ENCODE results near the gene RAD23A.
A peak's percentile ranks its signal among the peaks of the same experiment; 100 is the strongest.

Gene RAD23A

DNA sequence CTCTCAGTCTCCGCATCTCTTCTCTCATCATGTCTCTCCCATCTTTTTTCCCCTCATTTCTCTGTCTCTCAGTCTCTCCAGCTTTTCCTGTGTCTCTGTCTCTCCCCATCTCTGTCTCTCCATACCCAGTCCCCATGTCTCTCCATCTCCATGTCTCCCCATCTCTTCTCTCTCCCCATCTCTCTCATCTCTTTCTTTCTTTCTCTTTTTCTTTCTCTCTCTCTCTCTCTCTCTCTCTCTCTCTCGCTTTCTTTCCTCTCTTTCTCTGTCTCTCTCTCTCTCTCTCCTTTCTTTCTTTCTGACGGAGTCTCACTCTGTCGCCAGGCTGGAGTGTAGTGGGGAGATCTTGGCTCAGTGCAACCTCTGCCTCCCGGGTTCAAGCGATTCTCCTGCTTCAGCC is 37.0 kb downstream of the RAD23A start:
- no peak overlapping the region for H3K4me3 Mint-ChIP-seq
- H3K9me3 Mint-ChIP-seq: no peaks in the 10 kb centered on the region
- H3K4me1 Mint-ChIP-seq: no peaks in the 10 kb centered on the region
- no peak overlapping the region for H3K27ac Mint-ChIP-seq
- TF ChIP-seq, protein P1, sequence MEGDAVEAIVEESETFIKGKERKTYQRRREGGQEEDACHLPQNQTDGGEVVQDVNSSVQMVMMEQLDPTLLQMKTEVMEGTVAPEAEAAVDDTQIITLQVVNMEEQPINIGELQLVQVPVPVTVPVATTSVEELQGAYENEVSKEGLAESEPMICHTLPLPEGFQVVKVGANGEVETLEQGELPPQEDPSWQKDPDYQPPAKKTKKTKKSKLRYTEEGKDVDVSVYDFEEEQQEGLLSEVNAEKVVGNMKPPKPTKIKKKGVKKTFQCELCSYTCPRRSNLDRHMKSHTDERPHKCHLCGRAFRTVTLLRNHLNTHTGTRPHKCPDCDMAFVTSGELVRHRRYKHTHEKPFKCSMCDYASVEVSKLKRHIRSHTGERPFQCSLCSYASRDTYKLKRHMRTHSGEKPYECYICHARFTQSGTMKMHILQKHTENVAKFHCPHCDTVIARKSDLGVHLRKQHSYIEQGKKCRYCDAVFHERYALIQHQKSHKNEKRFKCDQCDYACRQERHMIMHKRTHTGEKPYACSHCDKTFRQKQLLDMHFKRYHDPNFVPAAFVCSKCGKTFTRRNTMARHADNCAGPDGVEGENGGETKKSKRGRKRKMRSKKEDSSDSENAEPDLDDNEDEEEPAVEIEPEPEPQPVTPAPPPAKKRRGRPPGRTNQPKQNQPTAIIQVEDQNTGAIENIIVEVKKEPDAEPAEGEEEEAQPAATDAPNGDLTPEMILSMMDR (IDR thresholded peaks at IDR 0.05): no peak
- H3K36me3 Mint-ChIP-seq (ENCODE audit: low read depth): no peaks in the 10 kb centered on the region
- peaks cover 18% of the 10 kb centered on the region for H3K27me3 Mint-ChIP-seq (ENCODE audit: low read depth, poor library complexity)
- DNase-seq: no peak

DNA sequence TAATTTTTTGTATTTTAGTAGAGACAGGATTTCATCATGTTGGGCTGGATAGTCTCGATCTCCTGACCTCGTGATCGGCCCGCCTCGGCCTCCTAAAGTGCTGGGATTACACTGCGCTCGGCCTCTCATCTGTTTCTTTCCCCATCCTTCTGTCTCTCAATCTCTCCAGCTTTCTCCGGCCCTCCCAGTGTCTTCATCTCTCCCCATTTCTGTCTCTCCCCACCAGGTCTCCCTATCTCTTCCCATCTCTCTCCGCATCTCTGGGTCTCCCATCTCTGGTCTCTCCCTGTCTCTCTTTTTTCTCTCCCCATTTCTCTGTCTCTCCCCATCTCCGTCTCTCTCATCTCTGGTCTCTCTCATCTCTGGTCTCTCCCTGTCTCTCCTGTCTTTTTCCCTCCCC is 37.4 kb downstream of the RAD23A start:
- Mint-ChIP-seq H3K27ac (no peak overlapping the region), H3K4me3 (no peak overlapping the region), H3K4me1 (no peaks in the 10 kb centered on the region), H3K36me3 (ENCODE audit: low read depth) (no peaks in the 10 kb centered on the region), H3K27me3 (ENCODE audit: low read depth, poor library complexity) (peaks cover 13% of the 10 kb centered on the region), H3K9me3 (no peaks in the 10 kb centered on the region)
- TF ChIP-seq, protein P1 (IDR thresholded peaks at IDR 0.05): no peak
- DNase-seq: no peak

DNA sequence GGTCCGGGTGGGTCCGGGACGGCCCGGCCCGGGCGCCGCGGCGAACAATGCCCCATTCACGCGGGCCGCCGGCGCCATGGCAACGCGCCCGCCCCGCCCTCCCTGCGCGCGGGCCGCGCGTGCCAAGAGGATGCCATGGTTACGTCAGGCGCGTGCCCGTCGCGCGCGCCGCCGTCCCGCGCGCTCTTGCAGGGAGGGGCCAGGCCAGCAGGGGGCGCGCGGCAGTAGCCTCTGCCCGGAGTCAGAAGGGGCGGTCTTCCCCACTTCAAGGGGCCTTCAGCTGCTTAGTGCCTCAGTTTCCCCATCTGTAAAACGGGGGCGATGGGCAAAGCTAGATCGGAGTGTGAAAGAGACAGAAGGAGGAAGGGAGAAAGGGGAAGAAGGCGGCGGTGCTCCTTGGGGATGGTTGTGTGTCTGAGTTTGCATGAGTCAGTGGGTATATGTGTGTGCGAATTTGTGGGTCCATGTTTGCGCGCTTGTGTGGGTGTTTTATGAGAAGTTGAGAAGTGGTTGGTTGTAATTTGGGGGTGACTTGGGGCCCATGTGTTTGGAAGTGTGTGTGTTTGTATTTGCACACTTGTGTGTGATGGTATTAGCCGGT is 38.0 kb downstream of the RAD23A start:
- no peaks in the 10 kb centered on the region for H3K4me1 Mint-ChIP-seq
- no peaks in the 10 kb centered on the region for H3K36me3 Mint-ChIP-seq (ENCODE audit: low read depth)

GRCh38 chr19:12984143-12984627 is 38.5 kb downstream of the RAD23A start:
- H3K4me3 Mint-ChIP-seq: no peak overlapping the region
- no peak for DNase-seq
- no peaks in the 10 kb centered on the region for H3K36me3 Mint-ChIP-seq (ENCODE audit: low read depth)
- H3K9me3 Mint-ChIP-seq: no peaks in the 10 kb centered on the region
- TF ChIP-seq, protein P1 (IDR thresholded peaks at IDR 0.05): no peak
- H3K27me3 Mint-ChIP-seq (ENCODE audit: low read depth, poor library complexity): peaks cover 2% of the 10 kb centered on the region
- H3K27ac Mint-ChIP-seq: no peak overlapping the region
- H3K4me1 Mint-ChIP-seq: no peaks in the 10 kb centered on the region

More for the DNA sequence above, 38.0 kb downstream of the RAD23A start:
- peak; percentile 83 for DNase-seq
- H3K27me3 Mint-ChIP-seq (ENCODE audit: low read depth, poor library complexity): peaks cover 8% of the 10 kb centered on the region
- no peak overlapping the region for H3K4me3 Mint-ChIP-seq
- no peak overlapping the region for H3K27ac Mint-ChIP-seq
- no peaks in the 10 kb centered on the region for H3K9me3 Mint-ChIP-seq
- TF ChIP-seq, protein P1 (IDR thresholded peaks at IDR 0.05): peak; percentile 69

DNA sequence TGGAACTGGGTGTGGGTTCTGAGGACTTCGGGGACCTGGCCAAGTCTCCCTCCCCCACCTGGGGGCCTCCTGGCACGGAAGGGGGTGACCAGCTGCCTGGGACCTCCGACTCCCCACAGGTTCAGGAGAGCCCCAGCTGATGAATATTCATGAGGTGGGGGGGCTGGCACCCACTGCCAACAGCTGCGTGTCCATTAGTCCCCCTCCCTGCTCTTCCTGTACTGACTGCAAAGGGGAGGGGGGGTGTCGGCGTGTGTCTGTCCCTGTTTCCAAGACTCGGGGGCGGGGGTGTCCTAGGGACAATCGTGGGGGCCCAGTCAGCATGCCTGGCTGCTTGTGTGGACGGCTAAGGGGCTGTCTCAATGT is 39.0 kb downstream of the RAD23A start:
- TF ChIP-seq, protein P1 (IDR thresholded peaks at IDR 0.05): no peak
- H3K4me1 Mint-ChIP-seq: no peaks in the 10 kb centered on the region
- no peak overlapping the region for H3K4me3 Mint-ChIP-seq
- H3K9me3 Mint-ChIP-seq: no peaks in the 10 kb centered on the region
- DNase-seq: no peak
- H3K36me3 Mint-ChIP-seq (ENCODE audit: low read depth): no peaks in the 10 kb centered on the region
- H3K27ac Mint-ChIP-seq: no peak overlapping the region
- no peaks in the 10 kb centered on the region for H3K27me3 Mint-ChIP-seq (ENCODE audit: low read depth, poor library complexity)
